GM21515 (cell line): ENCODE results near the gene EPHA7.

Source experiments
- ATAC-seq: cut with Tn5 transposase; IDR thresholded peaks from one replicate; pipeline ENCODE4 v1.9.1; 2021; ENCODE audit not compliant: unreplicated experiment

Gene EPHA7

GRCh38 chr6:93394471-93394870, 24.9 kb downstream of the EPHA7 start:
- no peak for ATAC-seq

DNA sequence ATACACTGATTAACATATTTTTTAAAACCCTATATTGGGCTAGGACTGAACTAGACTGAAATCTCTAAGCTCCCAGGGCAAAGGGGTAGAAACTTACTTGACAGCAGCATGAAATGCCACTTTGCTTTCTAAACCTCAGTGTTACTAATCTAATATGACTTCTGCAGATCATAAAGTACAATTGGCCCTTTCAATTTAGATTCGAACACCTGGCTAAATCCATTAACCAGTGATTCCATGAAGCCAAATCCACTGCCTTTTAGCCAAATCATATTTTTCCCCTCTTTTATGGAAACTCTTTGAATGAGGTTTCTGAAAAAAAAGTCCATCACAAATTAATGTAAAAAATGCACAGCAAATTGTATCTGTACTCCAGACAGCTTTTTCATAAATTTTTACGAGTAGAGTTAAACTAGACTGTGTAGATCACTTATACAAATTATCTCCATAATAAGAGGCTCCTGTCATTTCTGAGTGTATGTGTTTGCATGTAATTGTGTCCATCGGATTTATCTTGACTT, 25.7 kb downstream of the EPHA7 start:
- ATAC-seq = no peak

DNA sequence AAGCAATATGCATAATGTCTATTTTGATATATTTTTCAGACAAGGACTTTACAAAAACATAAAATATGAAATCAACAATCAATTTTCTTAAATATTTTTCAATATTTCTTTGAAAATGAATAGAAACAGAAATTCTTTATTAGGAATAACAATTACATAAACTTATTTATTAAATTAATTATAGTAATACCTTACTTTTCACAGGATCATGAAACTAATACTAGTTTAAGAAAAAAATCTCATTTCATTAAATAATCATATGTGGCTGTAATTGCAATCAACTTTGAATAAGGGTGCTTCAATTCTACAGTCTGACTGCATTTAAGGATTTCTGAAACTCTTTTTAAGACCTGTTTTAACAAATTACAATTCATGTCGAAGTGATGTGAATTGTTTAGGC, 26.6 kb downstream of the EPHA7 start:
- ATAC-seq = no peak

GRCh38 chr6:93391965-93392364, 27.4 kb downstream of the EPHA7 start:
- ATAC-seq = no peak

DNA sequence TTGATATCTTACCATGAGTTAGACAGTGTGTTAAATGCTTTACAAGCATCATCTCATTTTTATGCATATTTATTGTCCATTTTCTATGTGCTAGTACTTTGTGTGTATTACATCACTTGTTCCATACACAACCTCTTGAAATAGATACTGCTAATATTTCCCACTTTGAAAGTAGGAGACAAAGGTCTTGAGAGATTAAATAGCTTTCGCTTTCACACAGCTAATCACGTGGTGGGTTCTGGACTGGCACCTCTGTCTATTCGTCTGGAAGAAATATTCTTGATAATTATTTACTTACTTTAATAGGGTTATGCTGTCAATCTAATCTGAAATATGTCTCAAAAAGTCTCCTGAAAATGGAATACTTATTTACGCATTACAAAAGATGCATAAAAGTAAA, 30.2 kb downstream of the EPHA7 start:
- no peak for ATAC-seq

- no peak for ATAC-seq
Measured at GRCh38 chr6:93388070-93388469, 31.3 kb downstream of the EPHA7 start.

- no peak for ATAC-seq
Measured at GRCh38 chr6:93376026-93376540, 43.3 kb downstream of the EPHA7 start.

GRCh38 chr6:93373445-93373844, 45.9 kb downstream of the EPHA7 start:
- no peak for ATAC-seq

DNA sequence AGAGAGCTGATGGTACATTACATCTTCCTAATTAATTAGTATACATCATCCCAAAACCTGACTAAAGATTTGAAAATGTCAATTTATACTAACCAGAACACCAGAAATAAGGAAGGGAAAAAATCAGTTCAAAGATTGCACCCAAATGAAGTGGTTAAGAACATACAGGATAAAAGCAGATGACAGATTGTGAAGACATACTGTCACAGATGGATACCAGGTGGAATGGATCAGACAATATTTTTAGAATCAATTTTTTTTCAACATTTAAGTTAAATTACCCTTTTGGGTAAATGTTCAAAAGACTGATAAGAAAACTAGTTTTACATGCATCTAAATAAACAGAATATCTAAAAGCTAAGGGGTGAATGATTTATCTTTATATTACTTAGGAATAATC, 47.6 kb downstream of the EPHA7 start:
- no peak for ATAC-seq

DNA sequence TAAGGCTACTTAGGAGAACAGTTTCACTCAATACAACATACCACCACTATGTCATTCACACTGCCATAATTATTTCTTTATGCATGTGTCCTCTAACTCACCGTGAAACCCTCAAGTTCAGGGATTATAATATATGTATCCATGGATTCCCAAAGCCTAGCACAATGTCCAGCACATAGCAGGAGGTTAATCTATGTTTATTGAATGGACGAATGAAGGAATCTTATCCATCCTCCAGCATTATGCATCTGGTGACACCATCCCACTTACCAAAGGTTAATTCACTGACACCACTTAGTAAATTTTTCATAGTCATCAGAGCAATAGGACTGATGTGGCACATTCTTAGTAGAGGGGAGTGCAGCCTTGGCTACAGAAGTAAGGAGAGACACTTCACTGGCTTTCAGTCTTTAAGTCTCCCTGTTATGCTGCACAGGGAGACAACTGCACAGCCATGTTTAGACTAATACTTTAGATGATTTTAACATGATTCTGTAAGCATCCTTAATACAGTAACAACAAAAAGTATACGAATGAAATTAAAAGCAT, 49.7 kb downstream of the EPHA7 start:
- ATAC-seq = no peak

- no peak for ATAC-seq
Measured at GRCh38 chr6:93366506-93366905, 52.9 kb downstream of the EPHA7 start.

- no peak for ATAC-seq
Measured at GRCh38 chr6:93365445-93365844, 53.9 kb downstream of the EPHA7 start.

DNA sequence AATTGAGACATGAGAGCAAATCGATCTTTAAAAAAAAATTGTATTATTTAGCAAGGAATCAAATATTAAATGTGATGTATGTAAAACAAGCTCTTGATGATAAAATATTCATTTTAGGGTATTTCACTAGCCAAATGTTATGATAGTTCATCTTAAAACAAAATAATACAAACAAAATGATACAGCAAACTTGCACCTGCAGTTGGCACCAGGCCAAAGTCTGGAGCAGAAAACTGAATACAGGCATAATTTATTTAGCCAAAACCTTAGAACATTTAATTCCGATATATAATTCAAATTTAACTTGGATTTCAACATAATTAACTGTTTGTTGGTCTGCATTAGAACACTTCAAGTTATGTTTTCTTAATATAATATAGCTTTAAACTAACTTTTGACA, 60.9 kb downstream of the EPHA7 start:
- ATAC-seq = no peak

DNA sequence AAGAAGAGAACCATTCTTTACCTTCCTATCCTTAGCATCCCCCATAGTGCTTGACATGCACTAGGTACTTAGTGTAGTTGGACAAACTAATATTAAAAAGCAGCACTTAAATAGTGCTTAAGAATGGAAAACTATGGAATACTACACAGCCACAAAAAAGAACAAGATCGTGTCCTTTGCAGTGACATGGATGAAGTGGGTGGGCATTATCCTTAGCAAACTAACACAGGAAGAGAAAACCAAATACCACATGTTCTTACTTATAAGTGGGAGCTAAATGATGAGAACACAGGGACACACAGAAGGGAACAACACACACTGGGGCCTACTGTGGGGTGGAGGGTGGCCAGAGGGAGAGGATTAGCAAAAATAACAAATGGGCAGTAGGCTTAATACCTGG, 66.8 kb downstream of the EPHA7 start:
- ATAC-seq = no peak

DNA sequence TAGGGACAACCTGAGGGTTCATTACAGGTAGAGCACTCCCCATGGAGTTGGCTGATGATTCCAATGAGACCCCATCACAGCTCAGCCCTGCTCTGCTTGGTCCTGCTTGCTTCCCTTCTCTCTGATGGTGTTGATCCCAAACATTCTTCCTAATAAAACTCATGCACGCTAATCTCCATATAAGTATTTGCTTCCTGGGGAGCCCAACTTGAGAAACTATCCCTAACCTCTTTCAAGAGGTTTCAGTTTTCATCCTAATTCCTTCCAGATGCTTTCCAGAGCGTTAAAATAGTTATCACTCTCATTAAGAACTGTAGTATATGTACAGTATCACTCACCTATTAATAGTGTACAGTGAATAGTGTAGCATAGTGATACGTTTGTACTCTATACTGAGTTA, 68.1 kb downstream of the EPHA7 start:
- no peak for ATAC-seq

DNA sequence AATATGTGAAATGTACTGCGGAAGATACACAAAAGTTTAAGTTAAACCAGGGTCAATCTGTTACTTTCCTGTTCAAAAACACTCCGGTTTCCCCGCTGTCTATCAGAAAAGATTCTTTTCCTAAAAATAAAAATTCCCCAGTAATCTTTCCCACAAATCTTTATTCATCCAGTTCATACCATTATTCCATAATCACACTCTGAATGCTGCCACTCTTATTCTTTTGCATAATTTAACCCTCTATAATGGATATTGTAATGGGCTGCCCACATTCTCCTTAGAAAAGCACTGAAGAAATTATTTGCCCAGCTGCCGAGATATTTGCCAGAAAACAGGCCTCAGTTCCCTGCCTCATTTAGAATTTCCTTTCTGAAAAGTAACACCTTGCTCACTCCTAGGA, 68.6 kb downstream of the EPHA7 start:
- ATAC-seq = no peak

- no peak for ATAC-seq
Measured at GRCh38 chr6:93344333-93344835, 75.0 kb downstream of the EPHA7 start.

DNA sequence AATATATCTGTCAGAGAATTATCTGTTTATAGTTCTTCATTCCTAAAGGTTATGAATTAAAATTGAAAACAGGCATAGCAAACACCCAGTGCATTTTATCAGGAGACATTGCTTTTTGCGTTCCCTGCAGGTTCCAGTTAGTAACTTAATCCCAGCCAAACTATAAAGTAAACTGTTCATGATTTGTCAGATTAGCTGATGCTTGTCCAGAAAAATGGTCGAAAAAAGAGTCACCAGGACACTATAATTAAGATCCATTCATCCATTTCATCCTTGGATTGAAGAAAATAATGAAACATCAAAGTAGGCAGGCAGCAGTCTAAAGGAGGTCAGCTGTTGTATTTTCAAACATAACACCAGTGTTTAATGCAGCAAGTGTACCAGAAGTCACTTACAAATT, 75.9 kb downstream of the EPHA7 start:
- no peak for ATAC-seq

- no peak for ATAC-seq
Measured at GRCh38 chr6:93341900-93342613, 77.3 kb downstream of the EPHA7 start.

- ATAC-seq = no peak
Measured at GRCh38 chr6:93337772-93338394, 81.5 kb downstream of the EPHA7 start.

DNA sequence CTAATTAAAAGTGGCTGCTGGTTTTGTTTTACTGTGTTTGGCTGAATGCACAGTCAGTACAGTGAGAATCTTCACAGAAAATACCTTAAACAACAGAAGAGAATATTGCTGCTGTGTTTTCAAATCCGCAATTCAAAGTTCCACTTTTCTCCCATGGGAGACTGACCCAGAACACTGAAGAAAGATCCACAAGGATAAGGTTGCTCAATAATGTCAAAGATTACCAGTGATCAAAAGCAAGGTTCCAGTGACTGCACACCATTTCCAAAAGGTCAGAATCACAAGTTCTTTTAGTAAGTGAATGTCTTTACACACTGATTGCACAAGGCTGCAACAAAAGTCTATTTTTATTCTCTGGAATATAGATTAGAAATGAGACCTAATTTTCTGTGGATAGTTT, 82.3 kb downstream of the EPHA7 start:
- ATAC-seq = no peak
